Activated CD4-positive, CD25-positive, alpha-beta regulatory T cell treated with anti-CD3 and anti-CD28 coated beads, Interleukin-2, amount 50 U/mL, for 16 hours (primary cell): Measurements from ENCODE around the gene BEST2.
A peak's percentile ranks its signal among the peaks of the same experiment; 100 is the strongest.
"Not testable (repeated sequence)": the region's sequence is repeated elsewhere in the genome, so short reads cannot be mapped to it uniquely, and the experiment has no call there.

ENCODE experiments used
- DNase-seq: peaks from one replicate; pipeline ENCODE4 v3.0.0-alpha.2; 2020; ENCODE audit warnings: low read depth, low spot score

BEST2 gene

DNA sequence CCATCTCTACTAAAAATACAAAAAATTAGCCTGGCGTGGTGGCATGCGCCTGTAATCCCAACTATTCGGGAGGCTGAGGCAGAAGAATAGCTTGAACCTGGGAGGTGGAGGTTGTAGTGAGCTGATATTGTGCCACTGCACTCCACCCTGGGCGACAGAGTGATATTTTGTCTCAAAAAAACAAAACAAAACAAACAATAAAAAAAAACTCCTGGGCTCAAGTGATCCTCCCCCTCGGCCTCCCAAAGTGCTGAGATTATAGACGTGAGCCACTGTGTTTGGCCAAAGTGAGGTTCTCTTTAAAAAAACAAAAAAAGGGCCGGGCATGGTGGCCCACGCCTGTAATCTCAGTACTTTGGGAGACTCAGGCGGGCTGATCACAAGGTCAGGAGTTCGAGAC, 35.9 kb downstream of the BEST2 start:
- no peak for DNase-seq

DNA sequence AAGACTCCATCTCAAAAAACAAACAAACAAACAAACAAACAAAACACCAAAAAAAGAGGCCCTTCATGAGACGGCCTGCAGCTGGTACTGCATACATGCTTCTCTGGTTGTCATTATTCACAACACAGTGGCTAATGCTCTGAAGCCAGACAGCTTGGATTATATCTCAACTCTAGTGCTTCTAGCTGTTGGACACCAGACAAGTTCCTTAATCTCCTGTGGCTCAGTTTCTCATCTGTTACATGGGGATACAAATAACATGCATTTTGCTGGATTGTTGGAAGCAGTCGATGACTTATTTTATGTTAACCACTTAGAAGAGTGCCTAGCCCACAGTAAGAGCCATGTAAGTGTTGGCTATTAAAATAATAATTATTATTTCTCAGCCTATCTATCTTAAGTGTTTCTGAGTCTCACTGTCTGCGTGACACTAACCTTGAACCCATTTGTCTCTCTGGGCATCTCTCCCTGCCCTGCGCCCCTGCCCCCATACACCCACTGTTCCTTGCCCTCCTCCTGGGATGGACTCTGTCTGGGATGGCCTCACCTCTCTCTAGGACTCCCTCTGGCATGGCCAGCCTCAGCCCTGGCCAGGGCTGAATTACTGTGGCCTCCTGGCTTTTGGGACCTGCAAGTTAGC, 36.6 kb downstream of the BEST2 start:
- no peak for DNase-seq

DNA sequence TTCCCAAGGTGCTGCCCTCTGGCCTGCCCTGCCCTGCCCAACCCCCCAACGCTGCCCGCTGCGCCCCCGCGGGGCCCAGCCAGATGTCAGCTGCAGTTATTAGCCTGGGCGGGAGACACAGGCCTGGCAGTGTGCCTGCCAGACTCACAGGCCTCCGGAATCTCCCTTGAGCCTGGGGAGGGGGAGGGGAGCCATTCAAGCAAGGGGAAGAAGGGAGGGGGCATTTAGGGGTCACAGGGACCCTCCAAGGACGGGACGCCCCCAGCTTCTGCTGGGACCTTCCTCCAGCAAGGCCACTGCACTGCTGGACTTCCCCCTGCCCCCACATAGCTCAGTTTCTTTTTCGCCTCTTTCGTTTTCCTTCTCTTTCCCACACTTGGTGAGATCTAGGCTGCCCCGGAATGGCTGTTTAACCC, 37.1 kb downstream of the BEST2 start:
- no peak for DNase-seq

DNA sequence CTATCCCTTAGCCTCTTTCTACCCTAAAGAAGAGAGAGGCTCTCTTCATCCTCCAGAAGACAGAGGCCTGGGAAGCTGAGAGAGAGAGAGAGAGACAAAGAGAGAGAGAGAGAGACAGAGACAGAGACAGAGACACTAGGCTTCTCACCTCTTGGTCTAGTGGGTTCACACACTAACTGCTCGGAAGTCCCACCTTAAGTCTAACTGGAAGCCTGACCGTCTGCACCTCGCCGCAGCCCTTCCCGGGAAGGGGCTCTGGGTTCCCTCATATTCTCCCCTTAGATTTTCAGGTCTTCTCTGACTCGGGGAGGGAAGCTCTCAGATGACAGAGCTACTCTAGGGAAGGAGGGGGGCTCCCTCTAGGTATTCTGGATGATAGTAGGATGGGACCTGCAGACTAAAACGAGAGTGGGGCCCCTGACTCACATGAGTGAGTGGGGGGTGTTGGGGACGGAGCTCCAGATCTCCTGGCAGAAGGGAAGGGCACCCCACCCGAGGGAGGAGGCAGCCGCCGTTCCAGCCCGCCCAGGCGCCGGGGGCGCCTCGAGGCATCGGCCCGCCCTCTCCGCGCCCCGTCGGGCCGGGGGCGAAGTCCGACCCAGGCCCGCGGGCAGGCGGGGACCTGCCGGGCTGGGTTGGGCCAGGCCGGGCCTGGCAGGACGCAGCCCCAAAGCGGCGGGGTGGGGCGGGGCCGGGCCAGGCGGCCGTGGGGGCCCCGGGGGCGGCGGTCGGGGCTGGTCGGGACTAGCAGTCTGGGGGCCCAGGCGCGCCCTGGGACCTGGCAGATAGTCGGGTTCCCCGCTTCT, 37.7 kb downstream of the BEST2 start:
- no peak for DNase-seq

DNA sequence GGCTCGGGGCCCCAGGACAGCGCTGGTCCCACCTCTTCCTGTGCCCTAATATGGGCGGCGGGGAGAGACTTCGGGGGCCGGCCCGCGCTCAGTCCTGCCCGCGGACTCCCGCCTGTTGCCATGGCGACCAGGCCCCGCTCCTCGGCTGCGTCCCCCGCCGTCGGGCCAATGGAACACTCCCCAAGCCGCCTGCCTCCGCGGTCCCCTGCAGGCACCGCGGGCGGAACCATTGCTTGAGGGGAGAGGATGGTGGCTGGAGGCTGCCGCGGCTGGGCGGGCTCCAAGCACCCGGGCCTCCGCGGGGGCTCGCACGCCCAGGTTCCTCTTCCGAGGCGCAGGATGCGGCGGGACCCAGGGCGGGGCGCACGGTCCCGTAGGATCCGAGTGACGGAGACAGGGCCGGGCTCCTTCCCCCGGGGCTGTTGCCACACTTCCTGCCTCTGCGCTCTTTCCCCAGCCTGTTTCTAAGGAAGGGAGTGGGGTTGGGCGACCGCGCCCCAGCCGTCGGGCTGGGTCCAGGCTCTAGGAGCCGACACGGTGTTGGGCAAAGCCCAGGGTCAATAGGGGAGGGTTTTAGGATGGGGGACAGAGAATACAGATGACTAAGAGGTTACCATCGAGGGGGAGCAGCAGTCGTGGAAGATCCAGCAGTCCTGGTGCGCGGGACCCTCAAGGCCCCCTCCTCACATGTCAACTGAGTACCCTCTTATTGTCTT, 38.5 kb downstream of the BEST2 start:
- peak; percentile 85 for DNase-seq

DNA sequence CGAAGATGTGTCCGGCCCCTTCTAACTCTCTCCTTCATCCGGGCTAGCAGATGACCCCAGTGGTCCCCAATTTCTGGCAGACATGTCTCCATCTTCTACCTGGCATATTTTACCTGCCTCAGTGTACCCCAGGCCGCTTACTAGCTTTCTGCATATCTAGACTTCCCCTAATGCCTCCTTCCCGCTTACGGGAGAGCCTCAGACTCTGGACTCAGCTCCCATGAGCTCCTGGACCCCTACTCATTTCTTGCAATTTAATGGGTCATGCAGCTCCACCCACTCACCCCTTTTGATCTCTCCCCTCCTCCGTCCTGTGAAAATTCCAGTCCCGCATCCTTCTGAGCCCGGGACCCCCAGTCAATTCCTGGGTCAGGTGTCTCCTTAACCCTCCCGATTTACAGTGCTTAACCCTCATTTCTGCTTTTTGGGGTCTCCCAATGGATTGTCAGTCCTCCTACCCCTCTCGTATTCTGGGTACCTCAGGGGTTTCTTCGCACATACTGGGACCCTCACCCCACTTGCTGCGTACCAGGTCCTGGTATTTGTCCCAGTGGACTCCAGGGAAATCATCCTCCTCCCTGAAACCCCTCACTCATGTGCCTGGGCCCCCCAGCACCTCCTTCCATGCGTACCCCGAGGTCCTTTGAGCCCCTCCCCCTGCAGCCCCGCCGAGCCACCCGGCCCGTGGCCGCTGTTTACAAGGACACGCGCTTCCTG, 39.2 kb downstream of the BEST2 start:
- DNase-seq = no peak

DNA sequence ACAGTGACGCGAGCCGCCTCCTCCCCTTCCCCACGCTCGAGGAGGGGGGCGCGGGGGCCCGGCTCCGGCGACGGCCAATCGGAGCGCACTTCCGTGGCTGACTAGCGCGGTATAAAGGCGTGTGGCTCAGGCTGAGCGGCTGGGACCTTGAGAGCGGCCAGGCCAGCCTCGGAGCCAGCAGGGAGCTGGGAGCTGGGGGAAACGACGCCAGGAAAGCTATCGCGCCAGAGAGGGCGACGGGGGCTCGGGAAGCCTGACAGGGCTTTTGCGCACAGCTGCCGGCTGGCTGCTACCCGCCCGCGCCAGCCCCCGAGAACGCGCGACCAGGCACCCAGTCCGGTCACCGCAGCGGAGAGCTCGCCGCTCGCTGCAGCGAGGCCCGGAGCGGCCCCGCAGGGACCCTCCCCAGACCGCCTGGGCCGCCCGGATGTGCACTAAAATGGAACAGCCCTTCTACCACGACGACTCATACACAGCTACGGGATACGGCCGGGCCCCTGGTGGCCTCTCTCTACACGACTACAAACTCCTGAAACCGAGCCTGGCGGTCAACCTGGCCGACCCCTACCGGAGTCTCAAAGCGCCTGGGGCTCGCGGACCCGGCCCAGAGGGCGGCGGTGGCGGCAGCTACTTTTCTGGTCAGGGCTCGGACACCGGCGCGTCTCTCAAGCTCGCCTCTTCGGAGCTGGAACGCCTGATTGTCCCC, 39.9 kb downstream of the BEST2 start, which contains the start of gene JUNB:
Gene JUNB (plus strand): TSS at position 142 of the 706 bp plus-strand sequence. CDS start 286 bp downstream, at position 428.
- peak; percentile 94 for DNase-seq

DNA sequence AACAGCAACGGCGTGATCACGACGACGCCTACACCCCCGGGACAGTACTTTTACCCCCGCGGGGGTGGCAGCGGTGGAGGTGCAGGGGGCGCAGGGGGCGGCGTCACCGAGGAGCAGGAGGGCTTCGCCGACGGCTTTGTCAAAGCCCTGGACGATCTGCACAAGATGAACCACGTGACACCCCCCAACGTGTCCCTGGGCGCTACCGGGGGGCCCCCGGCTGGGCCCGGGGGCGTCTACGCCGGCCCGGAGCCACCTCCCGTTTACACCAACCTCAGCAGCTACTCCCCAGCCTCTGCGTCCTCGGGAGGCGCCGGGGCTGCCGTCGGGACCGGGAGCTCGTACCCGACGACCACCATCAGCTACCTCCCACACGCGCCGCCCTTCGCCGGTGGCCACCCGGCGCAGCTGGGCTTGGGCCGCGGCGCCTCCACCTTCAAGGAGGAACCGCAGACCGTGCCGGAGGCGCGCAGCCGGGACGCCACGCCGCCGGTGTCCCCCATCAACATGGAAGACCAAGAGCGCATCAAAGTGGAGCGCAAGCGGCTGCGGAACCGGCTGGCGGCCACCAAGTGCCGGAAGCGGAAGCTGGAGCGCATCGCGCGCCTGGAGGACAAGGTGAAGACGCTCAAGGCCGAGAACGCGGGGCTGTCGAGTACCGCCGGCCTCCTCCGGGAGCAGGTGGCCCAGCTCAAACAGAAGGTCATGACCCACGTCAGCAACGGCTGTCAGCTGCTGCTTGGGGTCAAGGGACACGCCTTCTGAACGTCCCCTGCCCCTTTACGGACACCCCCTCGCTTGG, 40.7 kb downstream of the BEST2 start:
- DNase-seq = peak; percentile 64

DNA sequence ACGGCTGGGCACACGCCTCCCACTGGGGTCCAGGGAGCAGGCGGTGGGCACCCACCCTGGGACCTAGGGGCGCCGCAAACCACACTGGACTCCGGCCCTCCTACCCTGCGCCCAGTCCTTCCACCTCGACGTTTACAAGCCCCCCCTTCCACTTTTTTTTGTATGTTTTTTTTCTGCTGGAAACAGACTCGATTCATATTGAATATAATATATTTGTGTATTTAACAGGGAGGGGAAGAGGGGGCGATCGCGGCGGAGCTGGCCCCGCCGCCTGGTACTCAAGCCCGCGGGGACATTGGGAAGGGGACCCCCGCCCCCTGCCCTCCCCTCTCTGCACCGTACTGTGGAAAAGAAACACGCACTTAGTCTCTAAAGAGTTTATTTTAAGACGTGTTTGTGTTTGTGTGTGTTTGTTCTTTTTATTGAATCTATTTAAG, 41.3 kb downstream of the BEST2 start:
- DNase-seq = no peak

DNA sequence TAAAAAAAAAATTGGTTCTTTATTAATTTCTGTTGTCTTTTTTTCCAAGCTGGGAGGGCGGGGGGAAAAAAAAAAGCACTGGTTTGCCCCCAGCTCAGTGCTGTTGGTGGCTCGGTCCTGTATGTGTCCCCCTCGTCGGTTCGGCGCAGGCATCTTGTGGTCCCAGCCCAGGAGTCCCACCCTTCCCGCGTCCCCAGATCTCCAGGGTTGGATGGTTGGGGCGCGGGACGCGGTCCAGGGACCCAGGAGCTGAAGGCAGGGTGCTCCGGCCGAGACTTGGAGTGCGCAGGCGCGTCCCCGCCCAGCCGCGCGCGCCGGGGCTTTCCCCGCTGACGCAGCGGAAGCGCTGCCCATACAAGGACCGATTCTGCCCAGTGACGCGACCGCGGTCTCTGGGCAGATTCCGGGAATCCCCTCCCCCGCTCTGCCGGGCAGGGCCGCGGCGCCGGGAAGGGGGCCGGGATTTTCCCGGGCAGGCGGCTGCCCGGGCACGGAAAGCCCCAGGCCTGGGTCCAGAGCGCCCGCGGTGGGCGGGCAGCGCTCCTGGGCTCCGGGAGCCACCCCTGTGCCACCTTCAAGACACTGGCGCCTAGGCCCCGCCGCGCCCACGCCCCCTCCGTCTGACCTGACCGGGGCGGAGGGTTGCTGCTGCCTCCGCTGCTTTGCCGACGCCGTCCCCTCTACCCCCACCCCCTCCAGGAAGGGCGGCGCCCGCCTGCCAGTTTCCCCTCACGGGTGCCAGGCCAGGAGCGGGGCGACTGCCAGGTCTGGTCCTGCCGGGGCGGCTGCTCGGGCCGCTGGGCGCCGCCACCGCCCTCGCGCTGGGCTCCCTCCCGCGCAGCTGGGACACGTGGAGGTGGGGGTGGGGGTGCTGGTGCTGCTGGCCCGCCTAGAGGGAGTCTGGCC, 42.0 kb downstream of the BEST2 start:
- DNase-seq = peak; percentile 84

DNA sequence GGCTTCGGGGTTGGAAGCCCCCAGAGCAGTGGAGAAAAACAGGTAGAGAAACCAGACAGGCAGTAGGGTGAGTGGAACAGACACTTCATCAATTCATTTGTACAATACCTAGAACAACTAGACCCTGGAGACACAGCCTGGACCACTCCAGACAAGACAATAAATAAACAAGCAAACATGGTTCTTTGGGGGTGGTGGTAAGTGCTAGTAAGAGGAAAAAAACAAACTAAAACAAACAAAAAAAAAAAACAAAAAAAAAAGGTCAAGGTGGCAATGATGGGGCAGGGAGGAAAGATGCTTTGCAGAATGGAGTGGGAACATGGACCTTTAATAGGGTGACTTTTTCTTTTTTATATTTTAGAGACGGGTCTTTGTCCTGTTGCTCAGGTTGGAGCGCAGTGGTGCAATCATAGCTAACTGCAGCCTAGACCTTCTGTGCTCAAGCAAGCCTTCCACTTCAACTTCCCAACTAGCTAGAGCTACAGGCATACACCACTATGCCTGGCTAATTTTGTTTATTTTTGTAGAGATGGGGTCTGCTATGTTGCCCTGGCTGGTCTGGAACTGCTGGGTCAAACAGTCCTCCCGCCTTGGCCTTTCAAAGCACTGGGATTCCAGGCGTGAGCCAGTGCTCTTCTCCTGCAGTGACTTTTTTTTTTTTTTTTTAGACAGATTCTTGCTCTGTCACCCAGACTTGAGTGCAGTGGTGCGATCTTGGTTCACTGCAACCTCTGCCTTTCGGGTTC, 42.8 kb downstream of the BEST2 start:
- DNase-seq = no peak

DNA sequence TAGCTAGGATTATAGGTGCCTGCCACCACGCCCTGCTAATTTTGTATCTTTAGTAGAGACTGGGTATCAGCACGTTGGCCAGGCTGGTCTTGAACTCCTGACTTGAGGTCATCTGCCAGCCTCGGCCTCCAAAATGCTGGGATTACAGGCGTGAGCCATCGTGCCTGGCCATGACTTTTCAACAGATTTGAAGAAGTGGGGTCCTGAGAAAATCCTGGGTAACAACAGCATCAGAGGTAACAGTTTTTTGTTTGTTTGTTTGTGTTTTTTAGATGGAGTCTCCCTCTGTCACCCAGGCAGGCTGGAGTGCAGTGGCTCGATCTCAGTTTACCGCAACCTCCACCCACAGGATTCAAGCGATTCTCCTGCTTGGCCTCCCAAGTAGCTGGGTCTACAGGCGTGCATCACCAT, 43.4 kb downstream of the BEST2 start:
- no peak for DNase-seq

DNA sequence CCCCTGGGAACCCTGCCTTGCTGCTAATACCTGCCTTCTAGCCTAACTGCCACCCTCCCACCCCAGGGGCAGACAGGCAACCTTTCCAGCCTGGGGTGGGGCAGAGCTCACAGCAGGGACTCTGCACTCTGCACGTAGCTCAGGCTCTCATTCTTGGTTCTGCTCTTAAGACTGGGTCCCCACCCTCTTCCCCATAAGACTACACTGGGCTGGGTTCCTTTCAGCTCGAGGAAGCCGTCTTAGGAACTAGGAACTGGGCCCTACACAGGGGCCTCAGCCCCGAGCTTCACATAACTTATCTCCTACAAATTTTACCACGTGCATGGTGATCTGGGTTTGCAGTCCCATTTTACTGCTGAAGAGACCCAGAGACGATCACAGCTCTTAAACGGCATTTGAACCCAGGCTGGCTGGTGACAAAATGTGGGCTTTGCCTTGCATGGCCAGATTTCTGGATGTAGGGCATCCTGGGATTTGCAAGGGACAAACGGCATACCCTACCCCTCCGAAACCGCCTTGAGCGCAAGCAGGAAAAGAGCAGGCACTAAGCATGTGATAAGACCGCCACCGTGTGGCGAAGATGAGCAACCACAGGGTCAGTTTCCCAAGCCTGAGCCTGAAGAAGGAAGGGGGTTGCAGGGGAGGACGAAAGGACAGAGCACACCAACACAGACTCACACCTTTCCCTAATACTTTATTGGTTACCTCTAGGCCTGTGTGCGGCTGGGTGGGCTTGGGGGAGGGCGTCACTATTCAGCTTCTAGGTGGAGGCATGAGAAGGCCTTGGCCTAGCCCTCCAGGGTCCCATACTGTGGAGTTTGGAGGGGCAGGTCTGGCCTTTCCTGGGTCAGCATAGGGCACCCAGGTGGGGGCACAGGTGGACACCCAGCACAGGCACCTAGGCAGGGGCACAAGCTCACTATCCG, 44.8 kb downstream of the BEST2 start:
- DNase-seq = peak; percentile 61

DNA sequence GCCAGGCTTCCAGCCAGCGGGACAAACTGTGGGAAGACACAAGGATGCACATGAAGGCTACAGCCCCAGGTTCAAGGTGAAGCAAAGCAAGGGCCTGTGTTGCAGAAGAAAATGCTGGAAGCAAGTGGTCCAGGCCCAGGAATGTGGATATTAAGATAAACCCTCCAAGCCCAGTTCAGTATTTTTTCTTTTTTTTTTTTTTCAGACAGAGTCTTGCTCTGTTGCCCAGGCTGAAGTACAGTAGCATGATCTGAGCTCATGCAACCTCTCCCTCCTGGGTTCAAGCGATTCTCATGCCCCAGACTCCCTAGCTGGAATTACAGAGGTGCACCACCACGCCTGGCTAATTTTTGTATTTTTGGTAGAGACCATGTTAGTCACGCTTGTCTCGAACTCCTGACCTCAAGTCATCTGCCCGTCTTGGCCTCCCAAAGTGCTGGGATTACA, 45.6 kb downstream of the BEST2 start:
- DNase-seq = no peak

DNA sequence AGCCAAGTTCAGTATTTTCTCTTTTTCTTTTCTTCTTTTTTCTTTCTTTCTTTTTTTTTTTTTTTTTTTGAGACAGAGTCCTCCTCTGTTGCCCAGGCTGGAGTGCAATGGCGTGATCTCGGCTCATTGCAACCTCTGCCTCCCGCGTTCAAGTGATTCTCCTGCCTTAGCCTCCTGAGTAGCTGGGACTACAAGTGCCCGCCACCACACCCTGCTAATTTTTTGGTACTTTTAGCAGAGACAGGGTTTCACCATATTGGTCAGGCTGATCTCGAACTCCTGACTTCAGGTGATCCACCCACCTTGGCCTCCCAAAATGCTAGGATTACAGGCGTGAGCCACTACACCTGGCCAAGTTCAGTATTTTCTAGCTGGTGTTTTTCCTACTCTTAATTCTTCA, 46.0 kb downstream of the BEST2 start:
- DNase-seq = not testable (repeated sequence)

DNA sequence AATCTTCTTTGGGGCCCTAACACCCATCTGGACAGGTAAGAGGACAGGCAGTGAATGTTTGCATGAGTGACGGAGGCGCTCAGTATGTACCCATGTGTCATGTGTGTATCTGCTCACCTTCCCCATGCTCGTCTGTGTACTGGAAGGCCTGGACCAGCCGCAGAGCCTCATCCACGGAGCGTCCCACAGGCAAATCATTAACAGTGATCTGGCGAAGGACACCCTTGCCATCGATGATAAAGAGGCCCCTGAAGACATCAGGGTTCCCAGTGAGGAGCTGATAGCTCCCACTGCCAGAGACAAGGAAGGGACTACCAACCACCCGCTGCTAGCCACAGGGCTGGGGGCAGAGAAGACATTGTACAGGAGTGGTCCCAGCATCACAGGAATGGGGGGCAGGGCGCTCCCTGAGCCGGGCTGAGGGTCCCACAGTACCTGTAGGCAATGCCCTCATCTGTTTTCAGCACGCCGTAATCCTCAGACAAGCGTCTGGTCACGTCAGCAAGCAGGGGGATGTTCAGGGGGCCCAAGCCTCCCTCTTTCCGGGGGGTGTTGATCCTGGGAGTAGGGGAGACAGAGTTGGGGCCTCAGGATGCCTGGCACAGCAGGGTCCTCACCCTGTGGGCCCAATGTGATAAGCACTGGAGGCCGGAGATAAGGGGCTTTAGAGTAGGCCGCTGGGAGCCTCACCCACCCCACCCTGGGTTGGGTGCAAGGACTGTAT, 48.3 kb downstream of the BEST2 start:
- DNase-seq = no peak

DNA sequence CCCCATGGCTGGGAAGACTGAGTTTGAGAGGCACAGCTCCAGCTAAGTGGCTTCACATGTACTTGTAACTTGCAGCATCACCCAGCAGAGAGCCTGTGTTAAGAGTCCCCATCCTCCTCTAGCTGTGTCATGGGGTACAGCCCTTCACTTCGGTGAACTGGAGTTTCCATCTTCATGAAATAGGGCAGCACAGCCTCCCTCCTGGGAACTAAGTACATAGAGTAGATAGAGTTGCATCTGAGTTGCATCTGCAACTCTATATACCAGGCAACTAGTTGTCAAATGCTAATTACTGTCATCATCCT, 48.8 kb downstream of the BEST2 start:
- DNase-seq = no peak
